IPS DF 6.9 (cell line): ENCODE measurements around the gene GRAMD4.

Source experiments
- DNase-seq: peaks from one replicate; pipeline ENCODE4 v3.0.0-alpha.2; 2013; ENCODE audit warnings: low read depth, low spot score
- H3K27ac ChIP-seq: one replicate; pipeline ENCODE4 v1.5.1; 2013; ENCODE audit warnings: low read length, control low read depth
- H3K27me3 ChIP-seq: 2 replicates; pipeline ENCODE4 v1.6.1; 2013; ENCODE audit warnings: mild to moderate bottlenecking, low read length; ENCODE audit not compliant: control insufficient read depth, insufficient read depth
- H3K36me3 ChIP-seq: 2 replicates; pipeline ENCODE4 v1.6.1; 2013; ENCODE audit warnings: low read length; ENCODE audit not compliant: control insufficient read depth, insufficient read depth
- H3K4me1 ChIP-seq: 2 replicates; pipeline ENCODE4 v1.6.1; 2013; ENCODE audit warnings: low read length; ENCODE audit not compliant: control insufficient read depth, insufficient read depth
- H3K4me3 ChIP-seq: 2 replicates; pipeline ENCODE4 v1.5.1; 2013; ENCODE audit warnings: mild to moderate bottlenecking, low read length
- H3K9me3 ChIP-seq: 2 replicates; pipeline ENCODE4 v1.6.1; 2013; ENCODE audit warnings: low read length, inconsistent platforms; ENCODE audit not compliant: control insufficient read depth, insufficient read depth
- WGBS: extraction: QIAGEN DNeasy Blood & Tissue Kit; methylation state at CpG from one replicate; pipeline ENCODE4 v1.1.7; 2013; ENCODE audit warnings: mixed read lengths, missing lambda C conversion rate; ENCODE audit not compliant: insufficient read length, insufficient coverage; 5-methylcytosine and 5-hydroxymethylcytosine counted together

Gene GRAMD4

GRCh38 chr22:46703996-46704370 is 83.8 kb downstream of the GRAMD4 start:
- Histone ChIP-seq H3K27me3 (no peaks in the 10 kb centered on the region), H3K27ac (no peak overlapping the region), H3K36me3 (peaks cover 24% of the 10 kb centered on the region), H3K4me1 (no peaks in the 10 kb centered on the region), H3K9me3 (no peaks in the 10 kb centered on the region), H3K4me3 (no peak overlapping the region)
- no peak for DNase-seq
- no CpG with 5 or more reads among the region's 6 CpGs for WGBS

- H3K9me3 ChIP-seq = no peaks in the 10 kb centered on the region
- no peaks in the 10 kb centered on the region for H3K27me3 ChIP-seq
- no peak for DNase-seq
- WGBS = no CpG with 5 or more reads among the region's 12 CpGs
- no peaks in the 10 kb centered on the region for H3K4me1 ChIP-seq
- H3K4me3 ChIP-seq = no peak overlapping the region
- H3K27ac ChIP-seq = no peak overlapping the region
- peaks cover 18% of the 10 kb centered on the region for H3K36me3 ChIP-seq
Observed at GRCh38 chr22:46706060-46706459, 85.9 kb downstream of the GRAMD4 start.

- Histone ChIP-seq H3K4me1 (no peaks in the 10 kb centered on the region), H3K36me3 (peaks cover 13% of the 10 kb centered on the region), H3K27ac (no peak overlapping the region), H3K4me3 (no peak overlapping the region), H3K9me3 (no peaks in the 10 kb centered on the region), H3K27me3 (no peaks in the 10 kb centered on the region)
- WGBS = no CpG with 5 or more reads among the region's 13 CpGs
- DNase-seq = no peak
Observed at GRCh38 chr22:46707305-46707704, 87.1 kb downstream of the GRAMD4 start.

- peaks cover 13% of the 10 kb centered on the region for H3K36me3 ChIP-seq
- H3K4me1 ChIP-seq = no peaks in the 10 kb centered on the region
- DNase-seq = no peak
- H3K27me3 ChIP-seq = no peaks in the 10 kb centered on the region
- WGBS = no CpG with 5 or more reads among the region's 32 CpGs
- no peak overlapping the region; the same call in 1 of the 2 replicates for H3K4me3 ChIP-seq
- no peaks in the 10 kb centered on the region for H3K9me3 ChIP-seq
- H3K27ac ChIP-seq = no peak overlapping the region
Observed at GRCh38 chr22:46707827-46708570, 87.8 kb downstream of the GRAMD4 start.

- no peak for DNase-seq
- peaks cover 13% of the 10 kb centered on the region for H3K36me3 ChIP-seq
- no peaks in the 10 kb centered on the region for H3K9me3 ChIP-seq
- H3K27ac ChIP-seq = no peak overlapping the region
- WGBS = no CpG with 5 or more reads among the region's 17 CpGs
- no peak overlapping the region for H3K4me3 ChIP-seq
- H3K4me1 ChIP-seq = no peaks in the 10 kb centered on the region
- H3K27me3 ChIP-seq = no peaks in the 10 kb centered on the region
Observed at GRCh38 chr22:46708766-46709330, 88.7 kb downstream of the GRAMD4 start.

- Histone ChIP-seq H3K27ac (no peak overlapping the region), H3K9me3 (no peaks in the 10 kb centered on the region), H3K27me3 (no peaks in the 10 kb centered on the region), H3K36me3 (peaks cover 13% of the 10 kb centered on the region), H3K4me1 (no peaks in the 10 kb centered on the region), H3K4me3 (no peak overlapping the region)
- no CpG with 5 or more reads among the region's 11 CpGs for WGBS
- DNase-seq = no peak
Observed at GRCh38 chr22:46710806-46711205, 90.6 kb downstream of the GRAMD4 start.

GRCh38 chr22:46712288-46712687 is 92.1 kb downstream of the GRAMD4 start:
- H3K4me3 ChIP-seq = no peak overlapping the region
- no peak for DNase-seq
- H3K9me3 ChIP-seq = no peaks in the 10 kb centered on the region
- peaks cover 11% of the 10 kb centered on the region for H3K36me3 ChIP-seq
- H3K27ac ChIP-seq = no peak overlapping the region
- no peaks in the 10 kb centered on the region for H3K4me1 ChIP-seq
- no CpG with 5 or more reads among the region's 8 CpGs for WGBS
- H3K27me3 ChIP-seq = no peaks in the 10 kb centered on the region

- Histone ChIP-seq H3K4me3 (no peak overlapping the region), H3K27me3 (no peaks in the 10 kb centered on the region), H3K27ac (no peak overlapping the region), H3K36me3 (no peaks in the 10 kb centered on the region; the same call in 1 of the 2 replicates), H3K4me1 (no peaks in the 10 kb centered on the region), H3K9me3 (no peaks in the 10 kb centered on the region)
- no CpG with 5 or more reads among the region's 4 CpGs for WGBS
- DNase-seq = no peak
Observed at GRCh38 chr22:46714550-46714949, 94.4 kb downstream of the GRAMD4 start.

- no peaks in the 10 kb centered on the region for H3K27me3 ChIP-seq
- no peaks in the 10 kb centered on the region for H3K4me1 ChIP-seq
- H3K27ac ChIP-seq = no peak overlapping the region
- peaks cover 3% of the 10 kb centered on the region; the same call in 1 of the 2 replicates for H3K36me3 ChIP-seq
- no peak overlapping the region for H3K4me3 ChIP-seq
- H3K9me3 ChIP-seq = no peaks in the 10 kb centered on the region
- WGBS = no CpG with 5 or more reads among the region's 11 CpGs
- DNase-seq = no peak
Observed at GRCh38 chr22:46719921-46720320, 99.7 kb downstream of the GRAMD4 start.

- no CpG with 5 or more reads among the region's 16 CpGs for WGBS
- Histone ChIP-seq H3K4me1 (no peaks in the 10 kb centered on the region), H3K9me3 (no peaks in the 10 kb centered on the region), H3K36me3 (peaks cover 3% of the 10 kb centered on the region; the same call in 1 of the 2 replicates), H3K27ac (no peak overlapping the region), H3K27me3 (no peaks in the 10 kb centered on the region), H3K4me3 (no peak overlapping the region)
- DNase-seq = no peak
Observed at GRCh38 chr22:46721501-46722085, 101.4 kb downstream of the GRAMD4 start.
